Right kidney (tissue), 1 donor: ENCODE measurements around the gene C2orf81.
"Not testable (repeated sequence)": the region's sequence is repeated elsewhere in the genome, so short reads cannot be mapped to it uniquely, and the experiment has no call there.

Source experiments
- DNase-seq: peaks from one replicate; pipeline ENCODE4 v3.0.0-alpha.2; 2016

The C2orf81 gene

DNA sequence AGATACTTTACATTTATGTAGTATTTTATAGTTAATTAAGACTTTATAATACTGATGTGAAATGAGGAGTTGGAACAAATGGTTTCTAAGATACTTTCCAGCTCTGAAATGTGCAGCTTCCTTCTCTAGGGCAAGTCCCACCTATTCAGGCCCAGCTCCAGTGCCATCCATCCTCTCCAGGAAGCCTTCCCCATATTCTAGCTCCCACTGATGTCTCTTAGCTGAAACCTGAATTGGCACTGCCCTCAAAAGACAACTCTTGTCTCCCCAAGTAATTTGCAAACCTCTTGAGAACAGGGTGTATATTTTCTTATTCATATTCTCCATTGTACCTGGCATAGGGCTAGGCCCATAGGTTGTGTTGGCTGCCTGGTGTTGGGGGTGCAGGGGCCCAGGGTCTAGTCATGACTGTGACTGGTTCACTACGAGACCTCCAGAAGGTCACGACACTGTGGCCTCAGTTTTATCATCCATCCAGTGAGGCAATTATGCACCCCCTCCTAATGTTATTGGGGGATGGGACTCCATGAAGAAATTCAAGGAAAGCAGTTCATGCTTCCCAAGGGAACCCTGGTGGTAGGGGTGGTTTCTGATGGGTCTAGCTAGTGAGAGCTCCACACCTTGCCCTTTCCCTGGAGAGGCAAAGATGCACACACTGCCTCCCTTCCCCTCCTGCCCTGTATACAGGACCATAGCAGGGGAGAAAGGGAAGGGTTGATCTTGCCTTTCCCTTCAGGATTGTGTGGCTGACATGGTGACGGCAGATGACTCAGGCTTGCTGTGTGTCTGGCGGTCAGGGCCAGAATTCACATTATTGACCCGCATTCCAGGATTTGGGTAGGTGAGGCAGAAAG is 2.9 kb upstream of the C2orf81 start:
- DNase-seq = no peak

DNA sequence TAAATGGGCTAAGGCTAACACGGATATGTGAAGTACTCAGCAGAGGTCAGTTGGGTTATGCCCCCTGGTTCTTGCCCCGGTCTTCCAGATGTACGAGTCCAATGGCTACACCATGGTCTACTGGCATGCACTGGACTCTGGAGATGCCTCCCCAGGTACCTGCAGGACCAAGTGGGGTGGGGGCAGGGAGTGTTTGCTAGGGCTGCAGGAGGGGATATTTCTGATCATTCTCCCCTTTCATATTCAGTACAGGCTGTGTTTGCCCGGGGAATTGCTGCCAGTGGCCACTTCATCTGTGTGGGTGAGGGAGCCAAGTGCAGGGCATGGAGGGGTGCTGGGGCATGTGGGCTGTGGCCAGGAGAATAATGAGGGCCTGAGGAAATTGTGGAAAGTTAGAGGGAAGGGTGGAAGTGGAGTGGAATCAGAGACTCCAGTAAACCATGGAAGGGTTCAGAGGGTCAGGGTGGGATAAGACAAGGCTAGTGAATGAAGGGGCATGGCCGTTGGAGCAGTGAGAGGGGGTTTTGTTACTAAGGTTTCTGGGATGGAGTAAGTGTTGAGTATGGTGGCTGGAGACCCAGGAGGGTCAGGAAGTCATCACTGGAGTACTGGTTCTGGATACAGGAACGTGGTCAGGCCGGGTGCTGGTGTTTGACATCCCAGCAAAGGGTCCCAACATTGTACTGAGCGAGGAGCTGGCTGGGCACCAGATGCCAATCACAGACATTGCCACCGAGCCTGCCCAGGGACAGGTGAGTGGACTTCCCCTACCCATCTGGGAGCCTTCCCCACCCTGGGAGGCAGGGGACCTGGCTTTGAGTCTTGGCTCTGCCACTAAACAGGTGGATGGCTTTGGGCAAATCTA is 2.0 kb upstream of the C2orf81 start:
- DNase-seq = no peak

DNA sequence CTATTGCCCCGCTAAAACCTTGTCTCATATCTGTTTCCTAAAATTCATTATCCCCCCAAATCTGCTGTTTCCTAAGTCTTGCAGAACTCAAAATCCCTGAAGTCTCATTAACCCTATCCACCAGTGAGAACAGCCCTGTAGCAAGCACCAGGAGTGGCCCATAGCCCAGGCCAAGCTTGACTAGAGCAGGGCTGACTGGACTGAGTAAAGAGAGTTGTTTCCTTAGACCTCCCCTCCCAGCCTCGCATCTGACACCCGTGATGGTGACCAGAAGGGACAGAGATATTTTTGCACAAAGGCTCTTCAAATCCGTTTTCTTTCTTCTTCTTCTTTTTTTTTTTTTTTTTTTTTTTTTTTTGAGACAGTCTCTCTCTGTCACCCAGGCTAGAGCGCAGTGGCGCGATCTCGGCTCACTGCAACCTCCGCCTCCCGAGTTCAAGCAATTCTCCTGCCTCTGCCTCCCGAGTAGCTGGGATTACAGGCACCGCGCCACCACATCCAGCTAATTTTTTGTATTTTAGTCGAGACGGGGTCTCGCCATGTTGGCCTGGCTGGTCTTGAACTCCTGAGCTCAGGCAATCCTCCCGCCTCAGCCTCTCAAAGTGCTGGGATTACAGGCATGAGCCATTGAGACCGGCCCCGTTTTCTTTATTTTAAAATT is 846 bp downstream of the C2orf81 start:
- DNase-seq = not testable (repeated sequence)

DNA sequence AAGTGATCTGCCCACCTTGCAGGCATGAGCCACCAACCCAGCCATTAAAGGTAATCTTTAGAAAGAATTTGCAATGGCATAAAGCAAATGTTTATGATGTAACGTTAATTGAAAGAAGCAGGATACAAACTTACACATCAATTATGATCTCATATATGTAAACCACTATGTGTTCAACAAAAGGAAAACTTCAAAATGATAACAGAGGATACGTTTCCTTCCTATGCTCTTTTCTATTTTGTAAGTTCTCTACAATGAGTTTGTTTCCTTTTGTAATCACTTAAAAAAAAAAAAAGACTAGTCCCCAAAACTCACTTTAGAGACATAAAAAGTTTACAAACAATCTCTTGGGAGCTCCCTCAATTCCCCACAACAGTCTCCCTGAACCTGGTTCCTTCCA is 1.4 kb downstream of the C2orf81 start:
- DNase-seq = no peak

DNA sequence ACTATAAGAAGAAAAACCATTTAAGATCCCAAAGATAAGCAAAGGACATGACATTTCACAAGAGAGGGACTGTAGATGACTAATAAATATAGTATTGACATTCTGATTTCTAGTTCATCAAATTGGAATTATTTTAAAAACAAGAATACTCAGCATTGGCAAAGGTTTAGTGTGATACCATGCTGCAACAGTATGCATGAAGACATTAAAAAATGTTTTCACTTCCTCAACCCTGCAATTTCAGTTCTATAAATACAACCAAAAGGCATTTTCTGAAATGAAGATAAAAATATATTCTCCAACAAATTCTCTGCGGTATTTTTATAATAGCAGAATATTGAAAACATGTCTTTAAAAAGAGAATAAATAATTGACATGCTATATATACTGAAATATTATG is 2.1 kb downstream of the C2orf81 start:
- DNase-seq = no peak

DNA sequence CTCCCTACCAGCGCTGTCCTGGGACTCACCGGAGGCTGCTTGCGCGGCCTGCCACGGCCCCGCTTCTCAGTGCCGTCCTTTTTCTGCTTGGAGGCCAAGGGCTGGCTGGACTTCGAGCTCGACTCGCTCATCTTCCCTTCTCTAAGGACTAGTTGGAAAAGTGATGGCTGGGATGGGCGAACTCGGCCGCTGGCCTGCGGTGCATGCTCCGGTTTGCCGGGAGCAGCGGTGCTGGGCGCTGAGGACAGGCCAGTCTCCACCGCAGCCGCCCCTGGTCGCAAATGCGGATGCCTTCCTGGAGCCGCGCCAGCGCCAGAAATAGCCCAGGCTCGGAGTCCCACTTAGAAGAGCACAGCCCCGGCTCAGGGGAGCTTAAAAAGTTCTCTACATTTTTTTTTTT is 3.1 kb downstream of the C2orf81 start:
- no peak for DNase-seq

DNA sequence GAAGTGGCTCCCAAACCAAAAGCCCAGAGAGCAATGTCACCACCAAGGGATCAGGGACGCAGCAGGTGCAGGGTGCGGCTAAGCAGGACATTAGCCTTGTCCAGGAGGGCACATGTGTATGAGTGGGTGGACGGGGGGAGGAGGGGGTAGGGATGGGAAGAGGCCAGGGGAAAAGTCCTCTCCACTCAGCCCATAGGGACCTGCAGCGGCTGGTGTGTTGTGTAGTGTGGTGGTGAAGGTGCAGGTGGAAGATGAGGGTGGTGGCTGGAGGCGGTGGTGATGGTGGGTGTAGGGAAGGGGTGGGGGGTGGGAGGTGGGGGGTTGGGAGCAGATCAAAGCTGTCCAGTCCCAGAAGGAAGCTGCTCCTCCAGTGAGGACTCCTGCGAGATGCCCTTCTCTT is 3.7 kb downstream of the C2orf81 start:
- no peak for DNase-seq

DNA sequence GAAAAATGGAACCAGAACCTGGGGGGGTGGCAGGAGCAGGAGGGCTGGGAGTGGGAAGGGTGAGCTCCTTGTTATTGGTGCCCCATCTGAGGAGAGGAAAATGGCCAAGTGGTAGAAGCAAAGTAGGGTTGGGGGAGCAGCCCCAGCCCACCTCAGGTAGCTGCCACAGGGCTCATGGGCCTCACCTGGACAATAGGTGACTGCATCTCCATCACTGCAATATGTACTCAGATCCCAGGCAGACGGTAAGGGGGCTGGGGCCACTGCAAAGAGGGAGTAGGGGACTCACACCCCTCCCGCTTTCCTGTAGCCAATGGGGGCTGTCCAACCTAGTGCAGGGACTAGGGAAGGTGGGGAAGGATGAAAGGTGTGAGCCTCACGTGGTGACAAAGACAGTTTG is 4.2 kb downstream of the C2orf81 start:
- DNase-seq = no peak

DNA sequence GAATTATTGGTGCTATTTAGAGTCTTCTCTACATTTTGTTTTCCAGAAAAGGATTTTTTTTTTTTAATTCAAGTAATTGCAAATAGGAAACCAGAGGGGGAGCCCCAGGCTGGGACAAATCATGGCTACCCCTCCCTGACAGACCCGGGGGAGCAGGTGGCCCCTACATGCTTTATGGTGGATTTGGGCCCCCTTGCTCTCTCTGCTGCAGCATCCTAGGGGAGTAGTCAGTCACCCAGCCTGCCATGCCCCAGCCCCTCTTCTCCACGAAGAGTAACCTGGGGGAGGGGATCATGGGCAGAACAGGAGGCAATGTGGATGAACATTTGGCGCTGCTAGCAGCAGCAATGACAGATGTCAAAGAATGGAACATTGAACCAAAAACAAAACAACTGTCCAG is 4.6 kb downstream of the C2orf81 start:
- DNase-seq = no peak

DNA sequence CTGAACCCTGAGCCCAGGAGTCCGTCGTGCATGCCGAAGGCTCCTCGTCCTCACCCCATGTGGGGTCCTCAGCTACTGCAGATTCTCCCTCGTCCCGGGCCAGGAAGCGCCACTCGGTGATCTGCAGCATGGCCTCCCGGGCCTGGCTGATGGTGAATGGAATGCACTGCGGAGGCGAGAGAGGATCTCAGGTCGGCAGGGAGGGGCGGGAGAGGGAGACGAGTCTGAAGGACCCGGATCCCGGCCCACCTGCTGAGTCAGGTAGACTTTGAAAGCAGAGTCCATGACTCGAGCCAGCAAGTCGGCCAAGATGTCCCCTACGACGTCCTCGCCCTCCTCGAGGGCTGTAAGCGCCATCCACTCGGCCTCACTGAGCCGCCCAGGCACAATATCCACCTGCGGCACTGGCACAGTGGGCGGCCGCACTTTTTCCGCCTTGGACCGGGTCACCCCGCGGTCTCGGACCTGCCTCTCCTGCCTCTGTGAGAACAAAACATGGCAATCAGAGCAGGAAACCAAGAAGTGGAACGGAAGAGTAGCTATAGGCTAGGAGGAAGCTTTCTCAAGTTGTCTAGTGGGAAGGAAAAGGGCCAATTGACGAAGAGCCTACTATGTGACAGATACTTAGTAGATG is 5.5 kb downstream of the C2orf81 start:
- DNase-seq = no peak

DNA sequence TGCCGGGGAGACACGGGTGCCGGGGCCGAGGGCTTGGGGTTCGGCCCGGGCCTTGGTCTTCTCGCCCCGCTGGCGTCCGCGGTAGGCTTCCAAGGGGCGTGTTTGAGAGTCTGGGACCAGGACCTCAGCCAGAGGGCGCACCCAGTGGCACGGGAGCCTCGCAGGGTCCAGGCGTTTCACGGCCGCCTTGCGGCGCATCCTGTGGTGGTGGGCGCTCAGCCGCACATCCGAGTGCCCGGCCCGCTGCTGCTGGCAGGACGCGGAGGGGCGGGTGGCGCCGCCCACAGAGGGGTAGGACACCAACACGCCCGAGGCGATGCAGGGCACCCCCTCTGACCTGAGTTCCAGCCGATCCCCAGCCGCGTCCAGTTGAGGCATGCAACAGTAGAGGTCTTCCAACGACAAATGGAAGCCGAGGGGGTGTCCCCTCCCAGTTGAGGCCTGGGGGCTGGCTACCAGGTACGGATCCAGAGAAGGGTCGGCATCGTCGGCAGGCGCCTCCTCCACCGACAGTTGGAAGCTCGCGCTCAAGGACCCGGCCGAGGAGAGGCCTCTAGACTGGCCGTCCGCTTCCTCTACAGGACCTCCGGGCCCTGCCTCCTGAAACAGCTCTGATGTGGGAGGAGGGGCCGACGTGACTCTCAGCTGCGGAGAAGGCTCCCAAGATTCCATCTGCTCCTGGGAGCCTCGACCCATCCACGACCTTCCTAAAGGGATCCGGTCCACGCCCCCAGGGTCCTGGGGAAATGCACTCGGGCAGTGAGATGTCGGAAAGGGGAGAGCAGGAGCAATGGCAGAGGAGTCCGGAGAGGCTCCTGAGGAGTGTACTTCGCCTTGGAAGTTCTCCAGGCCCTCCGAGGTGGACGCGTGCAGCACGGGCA is 6.3 kb downstream of the C2orf81 start:
- DNase-seq = peak; percentile 87

DNA sequence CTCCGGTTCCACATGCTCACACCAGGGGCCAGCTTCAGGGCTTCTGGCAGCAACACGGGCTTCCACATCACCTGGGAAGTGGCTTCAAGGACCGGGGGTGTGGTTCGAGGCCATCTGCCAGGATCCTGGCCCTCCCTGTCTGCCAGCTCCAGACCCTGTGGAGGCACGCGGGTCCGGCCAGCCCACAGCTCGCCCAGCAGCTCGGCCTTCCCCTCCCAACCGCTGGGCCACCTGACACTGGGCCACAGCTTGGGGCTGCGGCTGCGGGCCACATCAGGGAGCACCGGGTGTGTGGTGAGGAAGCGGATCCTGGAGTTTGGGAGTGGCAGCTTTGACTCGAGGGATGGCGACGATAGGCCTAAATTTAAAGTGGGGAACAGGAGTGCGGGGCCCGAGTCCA is 7.0 kb downstream of the C2orf81 start:
- no peak for DNase-seq

DNA sequence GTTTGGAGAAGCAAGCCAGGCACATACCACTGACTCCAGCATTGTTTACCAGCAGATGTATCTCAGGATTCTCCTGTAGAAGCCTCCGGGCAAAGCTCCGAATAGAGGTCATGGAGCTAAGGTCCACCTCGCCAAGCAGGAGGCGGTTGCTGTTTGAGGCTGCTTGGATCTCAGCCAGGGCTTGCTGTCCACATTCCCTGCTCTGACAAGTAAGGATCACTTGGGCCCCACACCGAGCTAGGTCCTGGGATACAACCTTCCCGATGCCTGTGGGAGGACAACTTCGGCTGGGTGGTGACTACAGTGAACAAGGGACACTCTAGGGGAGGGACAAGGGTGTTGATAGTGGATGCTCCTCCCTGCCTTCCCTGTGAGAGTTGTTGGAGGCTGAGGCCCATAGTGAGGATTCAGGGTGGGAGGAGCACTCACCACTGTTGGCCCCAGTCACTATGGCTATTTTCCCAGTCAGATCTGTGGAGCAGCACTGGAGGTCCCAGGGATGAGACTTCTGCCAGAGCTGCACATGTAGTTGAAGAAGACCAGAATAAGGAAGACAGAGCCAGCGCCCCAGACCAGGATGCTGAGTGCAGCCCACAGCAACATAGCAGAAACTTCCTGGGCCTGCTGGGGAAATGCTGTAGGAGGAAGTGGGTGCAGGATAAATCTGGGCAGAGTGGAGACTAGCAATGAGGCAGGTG is 8.3 kb downstream of the C2orf81 start:
- DNase-seq = no peak

DNA sequence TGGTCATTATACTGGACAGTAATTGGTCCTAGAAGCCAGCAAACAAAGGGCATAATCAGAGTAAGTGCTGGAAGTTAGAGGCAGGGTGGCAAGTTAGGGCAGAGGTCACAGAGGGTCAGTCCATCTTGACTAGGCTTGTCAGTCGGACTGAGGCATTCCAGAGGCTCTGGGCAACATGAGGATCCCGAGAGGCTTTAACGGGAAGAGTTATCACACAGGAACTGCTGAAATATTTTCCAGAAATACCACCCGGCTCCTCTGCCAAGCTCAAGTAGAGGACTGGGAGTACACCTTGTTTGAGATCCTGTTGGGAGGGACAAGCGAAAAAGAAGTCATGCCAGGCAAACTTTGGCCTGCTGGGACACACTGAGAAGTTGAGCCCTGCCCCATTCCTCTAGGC is 13.7 kb downstream of the C2orf81 start:
- no peak for DNase-seq

DNA sequence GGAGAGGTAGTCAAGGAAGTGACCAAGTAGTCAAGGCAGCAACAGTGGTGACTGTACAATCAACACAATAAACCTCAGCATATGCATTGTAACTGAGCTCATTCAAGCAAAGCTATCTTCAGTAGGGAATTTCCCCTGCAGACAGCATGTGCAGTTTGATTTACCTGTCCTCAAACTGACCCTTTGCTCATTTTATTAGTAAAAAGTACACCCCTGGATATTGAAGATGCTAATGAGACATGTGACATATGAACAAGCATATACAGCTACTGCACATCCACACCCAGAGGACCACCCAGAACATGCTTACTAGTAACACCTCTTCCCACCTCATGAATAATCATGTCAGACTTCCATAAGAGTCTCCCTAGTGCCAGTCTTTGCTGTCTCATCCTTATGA is 15.4 kb downstream of the C2orf81 start:
- no peak for DNase-seq

DNA sequence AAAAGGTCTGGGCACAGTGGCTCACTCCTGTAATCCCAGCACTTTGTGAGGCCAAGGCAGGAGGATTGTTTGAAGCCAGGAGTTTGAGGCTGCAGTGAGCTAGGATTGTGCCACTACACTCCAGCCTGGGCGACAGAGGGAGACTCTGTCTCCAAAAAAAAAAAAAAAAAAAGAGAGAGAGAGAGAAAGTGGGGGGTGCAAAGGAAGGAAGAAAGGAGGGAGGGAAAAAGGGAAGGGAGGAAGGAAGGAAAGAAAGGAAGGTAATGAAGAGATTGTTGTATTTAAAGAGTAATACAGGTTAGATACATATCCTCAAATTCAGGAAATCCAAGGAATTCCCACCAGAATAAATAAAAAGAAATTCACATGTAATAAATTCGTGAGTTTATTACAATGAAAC is 19.5 kb downstream of the C2orf81 start:
- no peak for DNase-seq

DNA sequence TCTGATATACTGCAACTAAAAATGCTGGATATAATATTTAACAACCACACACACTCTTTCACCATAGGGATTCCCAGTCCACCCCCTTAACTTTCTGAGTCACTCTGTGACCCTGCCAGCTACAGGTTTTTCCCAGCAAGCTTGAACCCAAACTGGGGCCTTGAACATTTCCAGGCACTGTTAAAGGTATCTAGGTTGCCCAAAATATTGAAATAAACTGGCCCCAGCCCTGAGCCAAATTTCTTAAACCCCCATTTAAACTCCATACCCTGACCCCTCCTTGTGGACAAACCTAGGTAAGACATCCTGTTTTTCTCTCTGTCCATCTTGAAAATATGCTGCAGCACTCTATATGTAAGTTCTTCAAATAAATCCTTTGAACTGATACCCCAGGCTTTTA is 21.6 kb downstream of the C2orf81 start:
- no peak for DNase-seq

DNA sequence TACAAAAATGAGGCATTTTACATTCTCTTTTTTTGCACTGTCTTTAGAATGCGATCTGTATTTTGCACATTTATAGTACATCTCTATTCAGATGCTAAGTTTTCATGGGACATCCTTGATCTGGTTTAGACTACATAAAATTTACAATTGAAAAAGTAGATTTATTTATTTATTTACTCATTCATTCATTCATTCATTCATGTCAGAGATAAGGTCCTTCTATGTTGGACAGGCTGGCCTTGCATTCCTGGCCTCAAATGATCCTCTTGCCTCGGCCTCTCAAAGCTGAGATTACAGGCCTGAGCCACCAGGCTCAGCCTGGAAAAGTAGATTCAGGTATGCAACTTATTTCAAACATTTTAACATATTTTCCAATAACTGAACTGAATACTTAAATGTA is 25.3 kb downstream of the C2orf81 start:
- no peak for DNase-seq

DNA sequence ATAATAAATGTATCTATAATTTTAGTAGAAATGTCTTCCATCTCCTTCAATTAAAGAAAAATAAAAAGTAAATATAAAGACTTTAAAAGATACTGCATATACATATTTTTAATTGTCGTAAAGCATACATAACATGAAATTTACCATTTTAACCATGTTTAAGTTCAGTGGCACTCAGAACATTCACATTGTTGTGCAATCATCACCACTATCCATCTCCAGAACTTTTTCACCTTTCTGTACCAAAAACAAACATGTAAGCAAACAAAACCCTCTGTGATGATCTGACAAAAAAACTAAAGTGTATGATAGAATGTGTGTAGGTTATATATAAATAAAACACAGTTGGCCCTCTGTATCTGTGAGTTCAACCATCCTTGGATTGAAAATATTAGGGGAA is 27.9 kb downstream of the C2orf81 start:
- no peak for DNase-seq

DNA sequence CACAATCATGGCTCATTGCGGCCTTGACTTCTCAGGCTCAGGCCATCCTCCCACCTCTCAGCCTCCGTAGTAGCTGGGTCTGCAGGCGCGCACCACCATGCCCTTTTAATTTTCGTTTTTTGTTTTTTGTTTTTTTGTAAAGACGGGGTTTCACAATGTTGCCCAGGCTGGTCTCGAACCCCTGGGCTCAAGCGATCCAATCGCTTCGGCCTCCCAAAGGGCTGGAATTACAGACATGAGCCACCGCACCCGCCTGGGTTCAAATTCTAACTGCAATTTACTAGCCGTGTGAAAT is 29.0 kb downstream of the C2orf81 start:
- DNase-seq = no peak
